ENCODE measurements around the gene CCL28.
"Not testable (repeated sequence)": the region's sequence is repeated elsewhere in the genome, so short reads cannot be mapped to it uniquely, and the experiment has no call there.

The CCL28 gene

GRCh38 chr5:43411495-43411894, 696 bp downstream of the CCL28 start:
- TF ChIP-seq CTCF (IDR thresholded peaks at IDR 0.05; ENCODE audit: insufficient read depth, low read depth, low read length, missing control alignments) = no peak
- DNase-seq (ENCODE audit: low read depth) = no peak
- no peak overlapping the region for H3K4me3 ChIP-seq (ENCODE audit: low read length)

- DNase-seq (ENCODE audit: low read depth) = no peak
- no peak for TF ChIP-seq CTCF (IDR thresholded peaks at IDR 0.05; ENCODE audit: insufficient read depth, low read depth, low read length, missing control alignments)
- no peak overlapping the region for H3K4me3 ChIP-seq (ENCODE audit: low read length)
These were observed 1.8 kb downstream of the CCL28 start for GRCh38 chr5:43410414-43410813.

DNA sequence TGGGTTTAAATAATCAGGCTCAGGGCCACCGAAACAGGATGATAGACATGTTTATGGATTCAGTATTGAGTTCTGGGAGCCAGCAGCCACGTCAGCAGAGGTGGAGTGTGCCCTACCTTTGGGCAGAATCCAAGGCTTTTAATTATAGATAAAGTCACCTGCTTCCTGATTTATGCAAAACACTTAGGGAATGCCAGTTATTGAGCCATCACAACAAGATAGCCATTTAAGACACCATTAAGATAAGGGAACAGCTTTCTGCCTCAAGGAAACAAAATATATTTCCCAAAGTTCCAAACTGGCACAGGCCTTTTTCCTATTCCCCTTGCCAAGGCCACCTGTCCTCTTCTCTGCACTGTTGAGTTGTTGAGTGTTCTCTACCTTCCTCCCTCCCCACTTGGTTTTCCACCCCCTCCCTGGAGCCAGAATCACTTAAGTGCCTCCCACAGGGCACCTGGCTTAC, 2.4 kb downstream of the CCL28 start:
- no peak for TF ChIP-seq CTCF (IDR thresholded peaks at IDR 0.05; ENCODE audit: insufficient read depth, low read depth, low read length, missing control alignments)
- H3K4me3 ChIP-seq (ENCODE audit: low read length) = no peak overlapping the region

DNA sequence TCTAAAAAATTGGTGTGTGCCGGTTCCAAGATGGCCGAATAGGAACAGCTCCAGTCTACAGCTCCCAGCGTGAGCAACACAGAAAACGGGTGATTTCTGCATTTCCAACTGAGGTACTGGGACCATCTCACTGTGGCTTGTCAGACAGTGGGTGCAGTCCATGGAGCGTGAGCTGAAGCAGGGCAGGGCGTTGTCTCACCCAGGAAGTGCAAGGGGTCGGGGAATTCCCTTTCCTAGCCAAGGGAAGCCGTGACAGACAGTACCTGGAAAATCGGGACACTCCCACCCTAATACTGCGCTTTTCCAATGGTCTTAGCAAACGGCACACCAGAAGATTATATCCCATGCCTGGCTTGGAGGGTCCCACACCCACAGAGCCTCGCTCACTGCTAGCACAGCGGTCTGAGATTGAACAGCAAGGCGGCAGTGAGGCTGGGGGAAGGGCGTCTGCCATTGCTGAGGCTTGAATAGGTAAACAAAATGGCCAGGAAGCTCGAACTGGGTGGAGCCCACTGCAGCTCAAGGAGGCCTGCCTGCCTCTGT, 9.6 kb downstream of the CCL28 start:
- not testable (repeated sequence) for DNase-seq (ENCODE audit: low read depth); H3K4me3 ChIP-seq (ENCODE audit: low read length)

More for the DNA sequence above, 2.4 kb downstream of the CCL28 start:
- no peak for DNase-seq (ENCODE audit: low read depth)

DNA sequence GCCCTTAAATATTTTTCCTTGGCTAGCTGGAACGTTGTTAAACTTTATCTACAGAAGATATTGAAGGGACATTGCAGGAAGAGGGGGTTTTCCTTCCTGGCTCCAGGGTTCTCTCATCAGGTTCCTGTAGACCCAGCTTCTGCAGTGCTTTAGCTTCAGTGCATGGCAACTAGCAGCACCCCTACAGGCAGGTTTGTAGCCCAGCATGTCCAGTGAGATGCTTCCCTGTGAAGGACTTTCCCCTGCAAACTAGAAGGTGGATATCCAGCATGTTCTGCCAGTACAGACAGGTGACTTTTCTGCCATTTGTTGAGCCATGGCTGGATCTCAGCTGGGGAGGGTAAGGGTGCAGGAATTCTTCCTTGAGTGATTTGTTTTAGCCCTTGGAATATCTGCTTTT, 10.4 kb downstream of the CCL28 start:
- no peak overlapping the region for H3K4me3 ChIP-seq (ENCODE audit: low read length)
- peak; percentile 34 for TF ChIP-seq CTCF (IDR thresholded peaks at IDR 0.05; ENCODE audit: insufficient read depth, low read depth, low read length, missing control alignments)
- DNase-seq (ENCODE audit: low read depth) = no peak

GRCh38 chr5:43400082-43400481, 12.1 kb downstream of the CCL28 start:
- DNase-seq (ENCODE audit: low read depth) = peak; percentile 43
- H3K4me3 ChIP-seq (ENCODE audit: low read length) = no peak overlapping the region
- peak; percentile 45 for TF ChIP-seq CTCF (IDR thresholded peaks at IDR 0.05; ENCODE audit: insufficient read depth, low read depth, low read length, missing control alignments)

DNA sequence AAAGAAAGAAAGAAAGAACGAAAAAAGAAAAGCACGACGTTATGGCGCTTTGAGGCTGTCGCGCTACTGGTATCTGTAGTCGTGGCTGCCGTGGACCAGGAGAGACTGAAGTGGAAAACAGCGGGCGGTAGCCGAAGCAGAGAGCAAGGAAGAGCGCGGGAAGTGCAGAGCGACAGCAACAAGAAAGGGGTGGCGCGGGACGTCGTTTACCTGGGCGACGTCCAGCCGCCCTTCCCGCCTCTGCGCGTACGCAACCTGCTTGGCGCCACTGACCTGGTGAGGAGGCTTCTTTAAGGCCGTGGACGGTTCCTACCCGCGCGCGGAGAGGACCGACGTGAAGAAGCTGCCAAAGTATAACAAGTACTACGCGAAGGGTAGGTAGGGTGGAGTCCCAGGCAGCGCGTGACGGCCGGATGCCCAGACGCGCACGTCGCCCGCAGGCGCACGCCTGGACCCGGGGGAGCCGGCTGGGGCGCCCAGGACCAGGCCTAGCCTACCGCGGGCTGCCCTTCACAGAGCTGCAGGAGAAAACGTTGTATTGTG, 15.4 kb downstream of the CCL28 start:
- H3K4me3 ChIP-seq (ENCODE audit: low read length) = peak overlapping the region; percentile 54
- peak; percentile 62 for DNase-seq (ENCODE audit: low read depth)
- TF ChIP-seq CTCF (IDR thresholded peaks at IDR 0.05; ENCODE audit: insufficient read depth, low read depth, low read length, missing control alignments) = no peak

All from epithelial cell of esophagus (primary cell).